Breast epithelium (tissue), 4 donors: ENCODE measurements around the gene ZBTB43. TPM values are rescaled to one million over a fixed set of nuclear protein-coding genes. Genes with fewer than 3 reads are reported as not detected.

Source experiments
- DNase-seq, 2 donors: peaks; one replicate each; pipeline ENCODE4 v3.0.0-alpha.2; 2019; ENCODE audit warnings: low spot score in 2 of 2
- H3K27ac ChIP-seq, 2 donors: fragments of 200-600 bp; sonication (generic) in 1 of 2; one replicate each; pipeline ENCODE4 v1.5.1; 2016 to 2019; ENCODE audit warnings: mild to moderate bottlenecking in 1 of 2
- H3K27me3 ChIP-seq, 2 donors: fragments of 200-600 bp; sonication (generic) in 1 of 2; one replicate each; pipeline versions ENCODE4 v1.5.1 to v1.6.0; 2017 to 2019; ENCODE audit warnings: control low read depth in 1 of 2, mild to moderate bottlenecking in 1 of 2
- H3K36me3 ChIP-seq: fragments of 200-600 bp; one replicate; pipeline ENCODE4 v1.5.1; 2019
- H3K4me1 ChIP-seq, 2 donors: fragments of 200-600 bp; sonication (generic); one replicate each; pipeline ENCODE4 v1.5.1; 2016 to 2019; ENCODE audit warnings: control low read depth in 1 of 2
- H3K4me3 ChIP-seq, 3 donors: fragments of 200-600 bp; sonication (generic); 1 replicate in 2 of 3; 2 replicates in 1 of 3; pipeline ENCODE4 v1.5.1; 2016 to 2019; ENCODE audit warnings: mild to moderate bottlenecking in 3 of 3, moderate library complexity in 2 of 3
- H3K9me3 ChIP-seq, 2 donors: fragments of 200-600 bp; sonication (generic) in 1 of 2; one replicate each; pipeline ENCODE4 v1.5.1; 2016 to 2019; ENCODE audit warnings: control low read depth in 1 of 2
- POLR2A ChIP-seq: fragments of 450-650 bp; IDR thresholded peaks from one replicate; pipeline ENCODE4 v1.6.1; 2016; ENCODE audit warnings: antibody characterized with exemption, mild to moderate bottlenecking, moderate library complexity
- POLR2AphosphoS5 ChIP-seq, 3 donors: sonication (generic); formaldehyde crosslinking; IDR thresholded peaks; one replicate each; pipeline ENCODE4 v1.6.1; 2017; ENCODE audit warnings: antibody characterized with exemption in 3 of 3
- intact Hi-C: fragments of 100-400 bp; cut with DNase I; formaldehyde crosslinking; loops from one replicate; pipeline ENCODE4 v1.15.1; 2023; ENCODE audit warnings: low total_unique reads
- total RNA-seq, 3 donors: library from RNA; depleted of rRNA; stranded (reverse); fragments of >200 nt; gene quantifications; one replicate each; pipeline ENCODE4 v1.1.0, GENCODE V29; 2016
- TF ChIP-seq, protein P1 (sequence below), 3 donors: fragments of 450-650 bp; IDR thresholded peaks; one replicate each; pipeline ENCODE4 v1.5.1; 2016 to 2017; ENCODE audit warnings: antibody characterized with exemption in 3 of 3, mild to moderate bottlenecking in 3 of 3, moderate library complexity in 3 of 3

The ZBTB43 gene, protein sequence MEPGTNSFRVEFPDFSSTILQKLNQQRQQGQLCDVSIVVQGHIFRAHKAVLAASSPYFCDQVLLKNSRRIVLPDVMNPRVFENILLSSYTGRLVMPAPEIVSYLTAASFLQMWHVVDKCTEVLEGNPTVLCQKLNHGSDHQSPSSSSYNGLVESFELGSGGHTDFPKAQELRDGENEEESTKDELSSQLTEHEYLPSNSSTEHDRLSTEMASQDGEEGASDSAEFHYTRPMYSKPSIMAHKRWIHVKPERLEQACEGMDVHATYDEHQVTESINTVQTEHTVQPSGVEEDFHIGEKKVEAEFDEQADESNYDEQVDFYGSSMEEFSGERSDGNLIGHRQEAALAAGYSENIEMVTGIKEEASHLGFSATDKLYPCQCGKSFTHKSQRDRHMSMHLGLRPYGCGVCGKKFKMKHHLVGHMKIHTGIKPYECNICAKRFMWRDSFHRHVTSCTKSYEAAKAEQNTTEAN
- total RNA-seq = 10 to 100 TPM; 10.9 to 20.6 (median 13.1) TPM

GRCh38 chr9:126804696-126805553 lies at the start of gene ZBTB43:
ZBTB43 (plus strand) TSS chr9:126805040; CDS start chr9:126832510, 27,470 bp downstream.
- Histone ChIP-seq H3K9me3 (no peaks in the 10 kb centered on the region), H3K27ac (peak within 1 kb of the TSS; percentile 85 to 96), H3K27me3 (no peaks in the 10 kb centered on the region), H3K4me1 (peaks cover 0 to 10% of the 10 kb centered on the region in 2 donors), H3K4me3 (peak within 1 kb of the TSS; percentile 64 to 96 (median 94)), H3K36me3 (no peaks in the 10 kb centered on the region)
- peak; percentile 96 to 97 for DNase-seq
- intact Hi-C loops = no loop called here
- TF ChIP-seq POLR2AphosphoS5 (IDR thresholded peaks at IDR 0.05) (peak; percentile 61 to 93 (median 67)), POLR2A (peak; percentile 74)
- TF ChIP-seq, protein P1, sequence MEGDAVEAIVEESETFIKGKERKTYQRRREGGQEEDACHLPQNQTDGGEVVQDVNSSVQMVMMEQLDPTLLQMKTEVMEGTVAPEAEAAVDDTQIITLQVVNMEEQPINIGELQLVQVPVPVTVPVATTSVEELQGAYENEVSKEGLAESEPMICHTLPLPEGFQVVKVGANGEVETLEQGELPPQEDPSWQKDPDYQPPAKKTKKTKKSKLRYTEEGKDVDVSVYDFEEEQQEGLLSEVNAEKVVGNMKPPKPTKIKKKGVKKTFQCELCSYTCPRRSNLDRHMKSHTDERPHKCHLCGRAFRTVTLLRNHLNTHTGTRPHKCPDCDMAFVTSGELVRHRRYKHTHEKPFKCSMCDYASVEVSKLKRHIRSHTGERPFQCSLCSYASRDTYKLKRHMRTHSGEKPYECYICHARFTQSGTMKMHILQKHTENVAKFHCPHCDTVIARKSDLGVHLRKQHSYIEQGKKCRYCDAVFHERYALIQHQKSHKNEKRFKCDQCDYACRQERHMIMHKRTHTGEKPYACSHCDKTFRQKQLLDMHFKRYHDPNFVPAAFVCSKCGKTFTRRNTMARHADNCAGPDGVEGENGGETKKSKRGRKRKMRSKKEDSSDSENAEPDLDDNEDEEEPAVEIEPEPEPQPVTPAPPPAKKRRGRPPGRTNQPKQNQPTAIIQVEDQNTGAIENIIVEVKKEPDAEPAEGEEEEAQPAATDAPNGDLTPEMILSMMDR (IDR thresholded peaks at IDR 0.05) = no peak

DNA sequence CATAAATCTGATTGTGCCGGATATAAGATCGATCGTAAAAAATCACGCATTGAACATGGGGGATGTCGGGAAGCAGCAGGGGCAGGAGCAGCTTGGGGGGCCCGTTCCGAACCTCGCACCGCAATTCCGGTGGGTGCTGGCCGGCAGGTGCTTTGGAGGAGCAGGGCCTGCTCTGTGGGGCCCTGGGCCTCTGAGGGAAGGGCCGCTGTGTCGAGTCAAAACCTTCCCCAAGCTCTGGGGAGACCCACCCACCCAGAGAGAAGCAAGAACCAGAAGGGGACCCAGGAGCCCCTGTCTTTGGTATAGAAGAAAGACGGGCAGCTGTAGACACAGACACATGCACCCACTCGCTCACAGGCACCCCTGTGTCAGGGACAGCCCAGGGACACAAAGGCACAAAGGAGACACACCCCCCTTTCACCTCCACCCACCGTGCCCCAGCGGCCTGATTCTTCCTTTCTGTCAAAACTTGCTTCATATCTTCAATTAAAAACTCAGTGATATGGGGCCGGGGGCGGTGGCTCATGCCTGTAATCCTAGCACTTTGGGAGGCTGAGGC lies 49.4 kb upstream of the ZBTB43 start:
- H3K27me3 ChIP-seq = no peaks in the 10 kb centered on the region
- intact Hi-C loops = no loop called here
- DNase-seq = no peak

DNA sequence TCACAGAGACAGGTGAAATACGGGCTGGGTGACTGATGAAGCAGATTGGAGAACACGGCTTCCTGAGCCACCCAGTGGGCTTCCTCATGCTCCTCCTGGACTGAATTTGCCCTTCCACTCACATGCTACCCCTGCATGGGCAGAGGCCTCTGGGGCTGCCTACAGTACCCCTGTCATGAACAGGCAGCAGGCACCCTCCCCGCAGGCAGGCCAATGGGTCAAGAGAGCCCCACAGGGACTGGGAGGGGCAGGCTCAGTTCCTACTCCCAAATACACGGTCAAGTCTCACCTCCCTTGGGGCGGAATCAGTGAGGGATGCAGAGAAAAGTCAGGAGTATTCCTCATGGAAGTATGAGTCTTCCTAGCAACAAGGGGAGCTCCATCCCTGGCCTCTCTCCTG lies 48.6 kb upstream of the ZBTB43 start:
- H3K27me3 ChIP-seq = no peaks in the 10 kb centered on the region
- DNase-seq = no peak
- H3K27ac ChIP-seq = no peak overlapping the region
- intact Hi-C loops = no loop called here
- H3K4me1 ChIP-seq = no peaks in the 10 kb centered on the region
- H3K36me3 ChIP-seq = no peaks in the 10 kb centered on the region
- no peak overlapping the region for H3K4me3 ChIP-seq
- TF ChIP-seq POLR2A (no peak), POLR2AphosphoS5 (IDR thresholded peaks at IDR 0.05) (no peak)
- TF ChIP-seq, protein P1 (IDR thresholded peaks at IDR 0.05) = no peak
- no peaks in the 10 kb centered on the region for H3K9me3 ChIP-seq

More for the DNA sequence above, 49.4 kb upstream of the ZBTB43 start:
- Histone ChIP-seq H3K4me1 (no peaks in the 10 kb centered on the region), H3K36me3 (no peaks in the 10 kb centered on the region), H3K9me3 (no peaks in the 10 kb centered on the region), H3K27ac (no peak overlapping the region), H3K4me3 (no peak overlapping the region)
- TF ChIP-seq POLR2AphosphoS5 (IDR thresholded peaks at IDR 0.05) = no peak
- no peak for TF ChIP-seq POLR2A
- TF ChIP-seq, protein P1 (IDR thresholded peaks at IDR 0.05) = no peak

DNA sequence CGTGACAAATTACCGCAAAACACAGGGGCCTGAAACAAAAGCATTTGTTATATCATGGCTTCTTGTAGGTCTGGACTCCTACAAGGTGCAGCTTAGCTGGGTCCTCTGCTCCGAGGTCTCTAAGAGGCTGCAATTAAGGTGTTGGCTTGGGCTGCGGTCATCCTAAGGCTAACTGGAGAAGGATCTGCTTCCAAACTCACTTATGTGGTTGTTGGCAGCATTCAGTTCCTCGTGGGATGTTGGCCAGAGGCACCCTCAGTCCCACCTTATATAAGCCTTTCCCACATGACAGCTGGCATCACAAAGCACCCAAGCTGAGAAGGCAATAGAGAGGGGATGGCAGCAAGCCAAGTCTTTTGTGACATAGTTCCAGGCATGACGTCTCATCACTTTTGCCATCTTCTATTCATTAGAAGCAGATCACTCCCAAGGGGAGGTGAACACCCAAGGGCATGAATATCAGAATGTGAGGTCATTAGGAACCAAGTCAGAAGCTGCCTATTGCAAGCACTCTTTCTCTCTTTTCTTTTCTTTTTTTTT lies 47.9 kb upstream of the ZBTB43 start:
- intact Hi-C loops = no loop called here
- Histone ChIP-seq H3K27ac (peak overlapping the region in 1 of 2 donors; percentile 17), H3K36me3 (no peaks in the 10 kb centered on the region), H3K9me3 (no peaks in the 10 kb centered on the region), H3K4me1 (no peaks in the 10 kb centered on the region), H3K4me3 (no peak overlapping the region), H3K27me3 (no peaks in the 10 kb centered on the region)
- peak in 1 of 2 donors; percentile 46 for DNase-seq
- TF ChIP-seq, protein P1 (IDR thresholded peaks at IDR 0.05) = no peak
- no peak for TF ChIP-seq POLR2AphosphoS5 (IDR thresholded peaks at IDR 0.05)
- TF ChIP-seq POLR2A = no peak
